ENCODE measurements around the gene GCNT3.
A peak's percentile ranks its signal among the peaks of the same experiment; 100 is the strongest.

Gene GCNT3, protein sequence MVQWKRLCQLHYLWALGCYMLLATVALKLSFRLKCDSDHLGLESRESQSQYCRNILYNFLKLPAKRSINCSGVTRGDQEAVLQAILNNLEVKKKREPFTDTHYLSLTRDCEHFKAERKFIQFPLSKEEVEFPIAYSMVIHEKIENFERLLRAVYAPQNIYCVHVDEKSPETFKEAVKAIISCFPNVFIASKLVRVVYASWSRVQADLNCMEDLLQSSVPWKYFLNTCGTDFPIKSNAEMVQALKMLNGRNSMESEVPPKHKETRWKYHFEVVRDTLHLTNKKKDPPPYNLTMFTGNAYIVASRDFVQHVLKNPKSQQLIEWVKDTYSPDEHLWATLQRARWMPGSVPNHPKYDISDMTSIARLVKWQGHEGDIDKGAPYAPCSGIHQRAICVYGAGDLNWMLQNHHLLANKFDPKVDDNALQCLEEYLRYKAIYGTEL

DNA sequence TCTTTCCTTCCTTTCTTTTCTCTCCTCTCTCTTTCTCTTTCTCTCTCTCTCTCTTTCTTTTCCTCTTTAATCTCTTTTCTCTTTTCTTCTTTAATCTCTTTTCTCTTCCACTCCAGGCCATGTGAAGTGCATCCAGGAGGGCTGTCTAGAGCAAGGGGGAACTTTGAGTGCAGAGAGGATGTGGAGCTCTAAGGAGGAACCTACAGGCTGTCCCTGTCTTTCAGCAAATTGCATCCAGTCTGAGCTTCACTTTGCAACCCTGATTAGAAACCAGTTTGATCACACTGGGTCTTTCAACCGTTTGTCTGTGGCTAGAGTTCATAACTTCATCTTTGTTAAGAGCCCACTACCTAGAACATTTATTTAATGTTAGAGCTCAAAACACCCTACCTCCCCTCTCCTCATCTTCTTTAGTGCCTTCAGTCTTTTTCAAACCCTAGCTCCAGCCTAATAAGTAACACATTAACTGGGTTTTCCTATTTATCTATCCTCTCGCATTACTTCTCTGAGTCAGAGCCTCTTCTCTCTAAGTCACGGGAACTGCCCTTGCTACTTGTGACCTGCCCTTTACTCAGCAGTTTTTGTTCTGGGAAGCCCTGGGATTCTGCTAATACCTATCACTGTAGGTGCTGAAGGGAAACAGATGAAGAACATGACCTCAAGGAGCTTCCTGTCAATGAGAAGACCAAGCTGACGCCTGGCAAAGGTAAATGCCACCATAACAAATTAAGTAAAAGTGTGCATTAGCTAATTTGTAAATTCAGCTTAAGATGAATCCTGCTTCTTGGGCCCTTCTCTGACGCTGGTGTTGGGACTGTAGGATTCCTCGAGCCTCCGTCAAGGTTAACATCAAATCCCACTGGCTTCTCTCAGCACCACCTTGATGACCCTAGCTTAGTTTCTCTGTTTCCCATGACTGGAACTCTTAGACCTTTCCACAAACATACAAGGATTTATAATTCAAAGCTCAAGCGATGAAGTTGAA lies at the start of gene GCNT3:
GCNT3 (plus strand) TSS at position 508 of the 985 bp plus-strand sequence. CDS start 6,456 bp downstream, outside the sequence.
- TF ChIP-seq, protein P1, sequence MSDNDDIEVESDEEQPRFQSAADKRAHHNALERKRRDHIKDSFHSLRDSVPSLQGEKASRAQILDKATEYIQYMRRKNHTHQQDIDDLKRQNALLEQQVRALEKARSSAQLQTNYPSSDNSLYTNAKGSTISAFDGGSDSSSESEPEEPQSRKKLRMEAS (IDR thresholded peaks at IDR 0.05; ENCODE audit: low read depth, low read length) = no peak
- TF ChIP-seq POLR2A (IDR thresholded peaks at IDR 0.05; ENCODE audit: extremely low read depth, insufficient read length) = no peak
- TF ChIP-seq, protein P2, sequence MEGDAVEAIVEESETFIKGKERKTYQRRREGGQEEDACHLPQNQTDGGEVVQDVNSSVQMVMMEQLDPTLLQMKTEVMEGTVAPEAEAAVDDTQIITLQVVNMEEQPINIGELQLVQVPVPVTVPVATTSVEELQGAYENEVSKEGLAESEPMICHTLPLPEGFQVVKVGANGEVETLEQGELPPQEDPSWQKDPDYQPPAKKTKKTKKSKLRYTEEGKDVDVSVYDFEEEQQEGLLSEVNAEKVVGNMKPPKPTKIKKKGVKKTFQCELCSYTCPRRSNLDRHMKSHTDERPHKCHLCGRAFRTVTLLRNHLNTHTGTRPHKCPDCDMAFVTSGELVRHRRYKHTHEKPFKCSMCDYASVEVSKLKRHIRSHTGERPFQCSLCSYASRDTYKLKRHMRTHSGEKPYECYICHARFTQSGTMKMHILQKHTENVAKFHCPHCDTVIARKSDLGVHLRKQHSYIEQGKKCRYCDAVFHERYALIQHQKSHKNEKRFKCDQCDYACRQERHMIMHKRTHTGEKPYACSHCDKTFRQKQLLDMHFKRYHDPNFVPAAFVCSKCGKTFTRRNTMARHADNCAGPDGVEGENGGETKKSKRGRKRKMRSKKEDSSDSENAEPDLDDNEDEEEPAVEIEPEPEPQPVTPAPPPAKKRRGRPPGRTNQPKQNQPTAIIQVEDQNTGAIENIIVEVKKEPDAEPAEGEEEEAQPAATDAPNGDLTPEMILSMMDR (IDR thresholded peaks at IDR 0.05; ENCODE audit: low read depth, low read length) = no peak
- TF ChIP-seq MYC (IDR thresholded peaks at IDR 0.05; ENCODE audit: low read depth, low read length) = no peak
- DNase-seq (ENCODE audit: low read depth) = peak; percentile 9
- no peak within 1 kb of the TSS for H3K4me3 ChIP-seq (ENCODE audit: low read depth, low read length)

DNA sequence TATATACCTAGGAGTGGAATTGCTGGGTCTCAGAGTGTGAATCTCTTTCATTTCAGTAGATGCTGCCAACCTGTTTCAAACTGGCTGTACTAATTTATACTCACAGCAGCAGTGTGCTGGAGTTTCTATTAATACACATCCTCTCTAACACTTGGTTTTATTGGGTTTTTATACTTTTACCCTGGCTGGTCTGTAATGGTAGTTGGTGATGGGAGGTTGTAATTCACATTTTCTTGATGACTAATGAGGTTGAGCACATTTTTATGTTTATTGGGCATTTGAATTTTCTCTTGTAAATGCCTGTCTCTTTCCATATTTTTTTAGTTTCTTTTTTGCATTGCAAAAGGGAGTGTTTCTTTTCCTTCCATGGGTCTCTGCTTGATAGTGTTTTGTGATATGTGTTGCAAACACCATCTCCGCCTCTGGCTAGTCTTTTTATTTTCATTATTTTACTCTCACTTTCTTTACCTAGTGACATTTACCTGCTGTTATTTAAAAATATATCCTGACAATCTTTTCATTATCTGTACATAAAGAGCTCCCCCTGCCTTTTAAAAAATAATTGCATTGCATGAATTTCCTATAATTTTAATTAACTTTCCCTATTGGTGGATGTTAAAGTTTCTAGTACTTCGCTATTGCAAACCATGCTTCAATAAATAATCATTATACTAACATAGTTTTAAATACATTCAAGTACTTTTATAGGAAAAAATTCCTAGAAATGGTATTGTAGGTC lies 49.0 kb upstream of the GCNT3 start:
- DNase-seq (ENCODE audit: low read depth) = no peak
- no peak overlapping the region for H3K4me3 ChIP-seq (ENCODE audit: low read depth, low read length)
- TF ChIP-seq, protein P2 (IDR thresholded peaks at IDR 0.05; ENCODE audit: low read depth, low read length) = no peak
- TF ChIP-seq POLR2A (IDR thresholded peaks at IDR 0.05; ENCODE audit: extremely low read depth, insufficient read length) (no peak), MYC (IDR thresholded peaks at IDR 0.05; ENCODE audit: low read depth, low read length) (no peak)
- TF ChIP-seq, protein P1 (IDR thresholded peaks at IDR 0.05; ENCODE audit: low read depth, low read length) = no peak

DNA sequence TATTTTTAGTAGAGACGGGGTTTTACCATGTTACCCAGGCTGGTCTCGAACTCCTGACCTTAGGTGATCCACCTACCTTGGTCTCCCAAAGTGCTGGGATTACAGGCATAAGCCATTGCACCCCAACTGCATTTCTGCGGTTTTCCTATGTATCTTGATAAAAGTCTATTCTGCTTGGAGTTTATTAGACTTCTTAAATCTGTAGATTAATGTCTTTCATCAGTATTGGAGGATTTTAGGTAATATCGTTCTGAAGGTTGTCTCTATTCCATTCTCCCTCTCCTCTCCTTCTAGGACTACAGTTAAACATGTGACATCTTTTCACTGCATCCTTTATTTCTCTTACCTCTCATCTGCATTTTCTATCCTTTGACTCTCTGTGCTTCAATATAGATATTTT lies 46.3 kb upstream of the GCNT3 start:
- TF ChIP-seq, protein P1 (IDR thresholded peaks at IDR 0.05; ENCODE audit: low read depth, low read length) = no peak
- TF ChIP-seq POLR2A (IDR thresholded peaks at IDR 0.05; ENCODE audit: extremely low read depth, insufficient read length) = no peak
- TF ChIP-seq, protein P2 (IDR thresholded peaks at IDR 0.05; ENCODE audit: low read depth, low read length) = no peak
- no peak for TF ChIP-seq MYC (IDR thresholded peaks at IDR 0.05; ENCODE audit: low read depth, low read length)
- DNase-seq (ENCODE audit: low read depth) = no peak
- H3K4me3 ChIP-seq (ENCODE audit: low read depth, low read length) = no peak overlapping the region

DNA sequence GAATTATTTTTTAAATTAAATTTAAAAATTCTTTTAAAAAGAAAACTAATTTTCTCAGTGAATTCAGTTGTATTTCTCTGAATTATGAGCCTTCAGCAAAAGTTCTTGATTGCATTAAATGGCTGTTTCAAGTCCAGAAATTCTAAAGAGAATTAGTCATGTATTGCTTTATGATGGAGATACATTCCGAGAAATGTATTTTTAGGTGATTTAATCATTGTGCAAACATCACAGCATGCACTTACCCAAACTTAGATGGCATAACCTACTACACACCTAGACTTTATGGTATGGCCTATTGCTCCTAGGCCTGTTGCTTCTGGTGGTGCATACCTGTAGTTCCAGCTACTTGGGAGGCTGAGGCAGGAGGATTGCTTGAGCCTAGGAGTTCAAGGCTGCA lies 44.3 kb upstream of the GCNT3 start:
- no peak overlapping the region for H3K4me3 ChIP-seq (ENCODE audit: low read depth, low read length)
- TF ChIP-seq, protein P1 (IDR thresholded peaks at IDR 0.05; ENCODE audit: low read depth, low read length) = no peak
- TF ChIP-seq, protein P2 (IDR thresholded peaks at IDR 0.05; ENCODE audit: low read depth, low read length) = no peak
- TF ChIP-seq POLR2A (IDR thresholded peaks at IDR 0.05; ENCODE audit: extremely low read depth, insufficient read length) = no peak
- no peak for TF ChIP-seq MYC (IDR thresholded peaks at IDR 0.05; ENCODE audit: low read depth, low read length)
- DNase-seq (ENCODE audit: low read depth) = no peak

DNA sequence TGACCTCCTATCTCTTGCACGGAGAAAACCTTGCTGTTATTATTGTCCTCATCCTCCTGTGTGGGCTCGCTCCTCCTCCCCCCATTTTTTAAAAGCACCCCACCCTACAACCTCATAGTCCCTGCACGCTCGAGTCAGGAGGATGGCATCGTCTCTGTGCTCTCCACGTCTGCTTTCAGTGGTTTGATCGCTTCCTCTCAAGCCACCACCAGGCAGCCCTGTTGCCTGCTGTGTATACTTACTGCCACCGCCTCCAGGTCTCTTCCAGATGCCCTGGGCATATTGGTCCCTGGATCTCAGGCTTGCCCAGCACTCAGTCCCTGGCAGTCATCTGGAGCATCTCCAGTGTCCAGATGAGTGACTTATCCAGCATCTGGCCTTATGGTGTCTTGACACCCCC lies 42.1 kb upstream of the GCNT3 start:
- TF ChIP-seq, protein P2 (IDR thresholded peaks at IDR 0.05; ENCODE audit: low read depth, low read length) = no peak
- TF ChIP-seq, protein P1 (IDR thresholded peaks at IDR 0.05; ENCODE audit: low read depth, low read length) = no peak
- TF ChIP-seq MYC (IDR thresholded peaks at IDR 0.05; ENCODE audit: low read depth, low read length) = no peak
- no peak for TF ChIP-seq POLR2A (IDR thresholded peaks at IDR 0.05; ENCODE audit: extremely low read depth, insufficient read length)
- H3K4me3 ChIP-seq (ENCODE audit: low read depth, low read length) = no peak overlapping the region
- DNase-seq (ENCODE audit: low read depth) = no peak

Data from NB4 (cell line).